ENCODE results near the gene SIRT2.
A peak's percentile ranks its signal among the peaks of the same experiment; 100 is the strongest.

SIRT2 gene

GRCh38 chr19:38845374-38846024 lies 53.9 kb downstream of the SIRT2 start:
- no peak for DNase-seq (ENCODE audit: low read depth)

GRCh38 chr19:38844093-38844686 lies 55.2 kb downstream of the SIRT2 start:
- DNase-seq (ENCODE audit: low read depth): no peak

- DNase-seq (ENCODE audit: low read depth): no peak
Observed at GRCh38 chr19:38843175-38843758, 56.2 kb downstream of the SIRT2 start.

- DNase-seq (ENCODE audit: low read depth): peak; percentile 46
Observed at GRCh38 chr19:38842439-38843174, 56.8 kb downstream of the SIRT2 start.

GRCh38 chr19:38841787-38842438 lies 57.5 kb downstream of the SIRT2 start:
- no peak for DNase-seq (ENCODE audit: low read depth)

- no peak for DNase-seq (ENCODE audit: low read depth)
Observed at GRCh38 chr19:38841180-38841766, 58.1 kb downstream of the SIRT2 start.

GRCh38 chr19:38840583-38840968 lies 58.8 kb downstream of the SIRT2 start:
- DNase-seq (ENCODE audit: low read depth): no peak

GRCh38 chr19:38839816-38840582 lies 59.4 kb downstream of the SIRT2 start:
- no peak for DNase-seq (ENCODE audit: low read depth)

GRCh38 chr19:38838986-38839761 lies 60.2 kb downstream of the SIRT2 start:
- DNase-seq (ENCODE audit: low read depth): no peak

- peak; percentile 63 for DNase-seq (ENCODE audit: low read depth)
Observed at GRCh38 chr19:38838208-38838985, 61.0 kb downstream of the SIRT2 start.

GRCh38 chr19:38837656-38838121 lies 61.7 kb downstream of the SIRT2 start:
- no peak for DNase-seq (ENCODE audit: low read depth)

- DNase-seq (ENCODE audit: low read depth): no peak
Observed at GRCh38 chr19:38836983-38837626, 62.3 kb downstream of the SIRT2 start.

GRCh38 chr19:38836159-38836982 lies 63.0 kb downstream of the SIRT2 start:
- no peak for DNase-seq (ENCODE audit: low read depth)

GRCh38 chr19:38834590-38834989 lies 64.8 kb downstream of the SIRT2 start:
- no peak for DNase-seq (ENCODE audit: low read depth)

- DNase-seq (ENCODE audit: low read depth): no peak
Observed at GRCh38 chr19:38834104-38834490, 65.3 kb downstream of the SIRT2 start.

- DNase-seq (ENCODE audit: low read depth): no peak
Observed at GRCh38 chr19:38833092-38833425, 66.4 kb downstream of the SIRT2 start.

- DNase-seq (ENCODE audit: low read depth): no peak
Observed at GRCh38 chr19:38831142-38831605, 68.2 kb downstream of the SIRT2 start.

- no peak for DNase-seq (ENCODE audit: low read depth)
Observed at GRCh38 chr19:38830039-38830733, 69.2 kb downstream of the SIRT2 start.
